Keratinocyte (primary cell): ENCODE results near the gene PTPRN2. TPM values are rescaled to one million over a fixed set of nuclear protein-coding genes. Genes with fewer than 3 reads are reported as not detected.

Experiments used
- DNase-seq: peaks from one replicate; pipeline ENCODE4 v3.0.0-alpha.2; 2011; ENCODE audit warnings: low read depth, missing footprints, low spot score
- FAIRE-seq: peaks from 2 replicates; lab custom pipeline; 2011; peaks lifted over from hg19 to GRCh38; lab: Jason Lieb, UNC
- H2AFZ ChIP-seq: 2 replicates; pipeline ENCODE4 v1.6.0; 2012; ENCODE audit warnings: low read length, control low read depth, inconsistent platforms; ENCODE audit not compliant: control insufficient read depth
- H3K27ac ChIP-seq: 2 replicates; pipeline ENCODE4 v1.5.1; 2011; ENCODE audit warnings: low read length; ENCODE audit not compliant: control insufficient read depth, insufficient read depth
- H3K27me3 ChIP-seq: 3 replicates; pipeline ENCODE4 v1.6.0; 2011; ENCODE audit warnings: low read length; ENCODE audit not compliant: control insufficient read depth, insufficient read depth; ENCODE audit errors: extremely low read depth
- H3K36me3 ChIP-seq, 2 experiments: 2 replicates in 1 of 2; 3 replicates in 1 of 2; pipeline ENCODE4 v1.5.1; 2011; ENCODE audit warnings: low read length in 2 of 2, mild to moderate bottlenecking in 1 of 2; ENCODE audit not compliant: control insufficient read depth in 2 of 2, insufficient read depth in 2 of 2; ENCODE audit errors: extremely low read depth in 1 of 2
- H3K4me1 ChIP-seq: 3 replicates; pipeline ENCODE4 v1.5.1; 2011; ENCODE audit warnings: low read length; ENCODE audit not compliant: control insufficient read depth, insufficient read depth; ENCODE audit errors: extremely low read depth
- H3K4me2 ChIP-seq: 3 replicates; pipeline ENCODE4 v1.6.0; 2011; ENCODE audit warnings: low read depth, low read length; ENCODE audit not compliant: control insufficient read depth, insufficient read depth; ENCODE audit errors: extremely low read depth
- H3K4me3 ChIP-seq, 3 experiments: fragments of 200-600 bp in 1 of 3; sonication (generic) in 1 of 3; 2 replicates in 2 of 3; 3 replicates in 1 of 3; pipeline ENCODE4 v1.5.1; 2011 to 2016; ENCODE audit warnings: low read length in 3 of 3, mild to moderate bottlenecking in 3 of 3, control low read depth in 2 of 3, inconsistent platforms in 1 of 3, low read depth in 1 of 3, mixed read lengths in 1 of 3, mixed run types in 1 of 3, moderate library complexity in 1 of 3; ENCODE audit not compliant: control insufficient read depth in 2 of 3, insufficient read depth in 2 of 3; ENCODE audit errors: extremely low read depth in 1 of 3
- H3K79me2 ChIP-seq: 2 replicates; pipeline ENCODE4 v1.6.0; 2012; ENCODE audit warnings: low read length; ENCODE audit not compliant: control insufficient read depth, insufficient read depth
- H3K9ac ChIP-seq: 3 replicates; pipeline ENCODE4 v1.6.0; 2011; ENCODE audit warnings: low read length; ENCODE audit not compliant: control insufficient read depth, insufficient read depth; ENCODE audit errors: extremely low read depth
- H3K9me1 ChIP-seq: 3 replicates; pipeline ENCODE4 v1.6.0; 2011; ENCODE audit warnings: low read length; ENCODE audit not compliant: control insufficient read depth, insufficient read depth; ENCODE audit errors: extremely low read depth
- H3K9me3 ChIP-seq: 2 replicates; pipeline ENCODE4 v1.5.1; 2012; ENCODE audit warnings: low read depth, low read length; ENCODE audit not compliant: control insufficient read depth
- H4K20me1 ChIP-seq: 3 replicates; pipeline ENCODE4 v1.6.0; 2011; ENCODE audit warnings: low read length; ENCODE audit not compliant: control insufficient read depth, insufficient read depth; ENCODE audit errors: extremely low read depth
- CTCF ChIP-seq, 3 experiments: IDR thresholded peaks in 1 of 3; conservative IDR thresholded peaks in 1 of 3; optimal IDR thresholded peaks in 1 of 3; 2 replicates in 2 of 3; 3 replicates in 1 of 3; pipeline versions ENCODE3 to v1.5.1; 2011; ENCODE audit warnings: low read length in 3 of 3, mild to moderate bottlenecking in 3 of 3, moderate library complexity in 2 of 3, control low read depth in 1 of 3, inconsistent platforms in 1 of 3; ENCODE audit not compliant: insufficient read depth in 2 of 3; ENCODE audit errors: extremely low read depth in 1 of 3
- EZH2 ChIP-seq: IDR thresholded peaks from one replicate; pipeline ENCODE4 v1.6.1; 2012; ENCODE audit warnings: inconsistent platforms, mild to moderate bottlenecking, low read length, moderate library complexity
- dilution Hi-C: fragments of 300-500 bp; cut with MboI; formaldehyde crosslinking; loops from one replicate; pipeline ENCODE4 v1.7.0; 2020; ENCODE audit warnings: low sequenced_read_pairs; ENCODE audit not compliant: extremely low pct_ligation_motif_present
- polyA plus RNA-seq, 5 experiments: library from polyadenylated mRNA; depleted of rRNA in 3 of 5; stranded (reverse) in 3 of 5; stranded (forward) in 1 of 5; unstranded in 1 of 5; fragments of >200 nt; gene quantifications; 1 replicate in 1 of 5; 2 replicates in 3 of 5; 3 replicates in 1 of 5; pipeline versions ENCODE4 v1.2.1 to v1.2.3, GENCODE V29; 2011 to 2012; ENCODE audit warnings: missing spikeins in 2 of 5, low read depth in 1 of 5, low replicate concordance in 1 of 5

The PTPRN2 gene
- polyA plus RNA-seq, 1 donor (not counting 4 experiments of a cell fraction or from before 2014, with no cell fraction given), result not detected

DNA sequence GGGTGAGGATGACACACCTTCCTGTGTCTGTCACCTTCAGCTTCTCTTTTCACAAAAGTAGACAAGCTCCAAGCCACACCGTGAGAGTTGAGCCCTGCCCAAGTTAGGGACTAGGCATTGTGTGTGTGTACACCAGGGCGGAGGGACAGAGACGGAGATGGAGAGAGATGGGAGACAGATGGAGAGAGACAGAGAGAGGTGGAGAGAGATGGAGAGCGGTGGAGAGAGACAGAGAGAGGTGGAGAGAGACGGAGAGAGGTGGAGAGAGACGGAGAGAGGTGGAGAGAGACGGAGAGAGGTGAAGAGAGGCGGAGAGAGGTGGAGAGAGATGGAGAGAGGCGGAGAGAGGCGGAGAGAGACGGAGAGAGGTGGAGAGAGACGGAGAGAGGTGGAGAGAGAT lies 1043.8 kb downstream of the PTPRN2 start:
- Histone ChIP-seq H3K27ac (no peak overlapping the region), H3K79me2 (no peaks in the 10 kb centered on the region), H4K20me1 (no peaks in the 10 kb centered on the region), H3K4me2 (no peak overlapping the region), H3K4me1 (no peaks in the 10 kb centered on the region), H3K36me3 (no peaks in the 10 kb centered on the region), H2AFZ (no peak overlapping the region), H3K9me1 (no peaks in the 10 kb centered on the region), H3K27me3 (no peaks in the 10 kb centered on the region), H3K9ac (no peak overlapping the region), H3K4me3 (no peak overlapping the region), H3K9me3 (peaks cover 29% of the 10 kb centered on the region)
- DNase-seq (no peak), FAIRE-seq (no peak)
- TF ChIP-seq CTCF (optimal IDR thresholded peaks at IDR 0.05 in 1 of 3, IDR thresholded peaks at IDR 0.05 in 1 of 3, conservative IDR thresholded peaks at IDR 0.05 in 1 of 3; ENCODE audit: extremely low read depth in 1 of 3, insufficient read depth in 2 of 3, low read length in 3 of 3) (no peak), EZH2 (no peak)
- dilution Hi-C loops, result no loop called here

DNA sequence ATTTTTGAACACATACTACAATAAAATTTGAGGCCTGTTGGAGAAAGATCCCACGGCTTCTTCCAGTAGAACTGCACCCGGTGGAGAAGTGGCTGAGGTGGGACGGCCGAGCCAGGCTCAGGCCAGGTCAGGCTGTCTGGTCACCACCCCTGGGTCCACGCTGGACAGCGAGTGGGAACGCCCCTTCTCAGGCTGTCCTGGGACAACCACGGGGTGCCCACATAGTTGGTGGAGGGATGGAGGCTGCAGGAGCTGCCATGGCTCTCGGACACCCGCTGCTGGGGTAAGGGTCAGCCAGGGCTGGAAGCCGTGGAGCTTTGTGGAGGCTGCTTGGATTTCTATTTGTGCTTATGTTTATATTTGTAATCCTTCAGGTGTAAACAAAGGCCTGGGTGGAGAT lies 1044.3 kb downstream of the PTPRN2 start:
- Histone ChIP-seq H3K36me3 (no peaks in the 10 kb centered on the region), H3K9me3 (peaks cover 29% of the 10 kb centered on the region), H3K4me1 (no peaks in the 10 kb centered on the region), H3K9ac (no peak overlapping the region), H3K27ac (no peak overlapping the region), H3K79me2 (no peaks in the 10 kb centered on the region), H3K4me3 (no peak overlapping the region), H2AFZ (no peak overlapping the region), H4K20me1 (no peaks in the 10 kb centered on the region), H3K9me1 (no peaks in the 10 kb centered on the region), H3K4me2 (no peak overlapping the region), H3K27me3 (no peaks in the 10 kb centered on the region)
- no peak for TF ChIP-seq CTCF (optimal IDR thresholded peaks at IDR 0.05 in 1 of 3, IDR thresholded peaks at IDR 0.05 in 1 of 3, conservative IDR thresholded peaks at IDR 0.05 in 1 of 3; ENCODE audit: extremely low read depth in 1 of 3, insufficient read depth in 2 of 3, low read length in 3 of 3)
- TF ChIP-seq EZH2, result no peak
- FAIRE-seq, result no peak
- no peak for DNase-seq
- dilution Hi-C loops, result no loop called here
